ENCODE measurements around the gene LRRC36.

DNA sequence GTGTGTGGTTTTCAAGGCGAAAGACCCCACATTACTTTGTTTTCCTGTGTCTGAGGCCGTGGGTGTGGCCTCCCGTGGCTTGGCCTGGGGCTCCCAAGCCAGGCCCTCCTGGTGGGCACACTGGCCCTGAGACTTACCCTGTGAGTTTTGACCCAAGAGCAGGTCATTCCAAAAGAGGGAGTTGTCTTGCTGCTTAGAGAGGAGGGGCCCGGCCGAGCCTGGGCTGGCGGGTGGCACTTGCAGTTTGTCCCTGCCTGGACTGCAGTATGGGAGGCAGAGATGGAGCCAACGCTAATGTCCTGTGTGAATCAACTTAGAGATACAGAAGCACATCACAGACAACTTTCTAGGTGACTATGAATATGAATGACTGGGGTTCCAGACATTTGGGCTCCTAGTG is 24.5 kb upstream of the LRRC36 start:
- no peak for TF ChIP-seq POLR2A (IDR thresholded peaks at IDR 0.05)
- TF ChIP-seq, protein P1, sequence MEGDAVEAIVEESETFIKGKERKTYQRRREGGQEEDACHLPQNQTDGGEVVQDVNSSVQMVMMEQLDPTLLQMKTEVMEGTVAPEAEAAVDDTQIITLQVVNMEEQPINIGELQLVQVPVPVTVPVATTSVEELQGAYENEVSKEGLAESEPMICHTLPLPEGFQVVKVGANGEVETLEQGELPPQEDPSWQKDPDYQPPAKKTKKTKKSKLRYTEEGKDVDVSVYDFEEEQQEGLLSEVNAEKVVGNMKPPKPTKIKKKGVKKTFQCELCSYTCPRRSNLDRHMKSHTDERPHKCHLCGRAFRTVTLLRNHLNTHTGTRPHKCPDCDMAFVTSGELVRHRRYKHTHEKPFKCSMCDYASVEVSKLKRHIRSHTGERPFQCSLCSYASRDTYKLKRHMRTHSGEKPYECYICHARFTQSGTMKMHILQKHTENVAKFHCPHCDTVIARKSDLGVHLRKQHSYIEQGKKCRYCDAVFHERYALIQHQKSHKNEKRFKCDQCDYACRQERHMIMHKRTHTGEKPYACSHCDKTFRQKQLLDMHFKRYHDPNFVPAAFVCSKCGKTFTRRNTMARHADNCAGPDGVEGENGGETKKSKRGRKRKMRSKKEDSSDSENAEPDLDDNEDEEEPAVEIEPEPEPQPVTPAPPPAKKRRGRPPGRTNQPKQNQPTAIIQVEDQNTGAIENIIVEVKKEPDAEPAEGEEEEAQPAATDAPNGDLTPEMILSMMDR (IDR thresholded peaks at IDR 0.05): no peak

All from right lobe of liver (tissue), 4 donors.